Rectal smooth muscle tissue (tissue), 1 donor: ENCODE results near the gene GTPBP6.

ENCODE experiments used
- H3K27ac ChIP-seq: one replicate; pipeline ENCODE4 v1.7.0; 2013; ENCODE audit warnings: low read depth, low read length, inconsistent platforms
- H3K27me3 ChIP-seq: one replicate; pipeline ENCODE4 v1.7.0; 2013; ENCODE audit warnings: low read length; ENCODE audit not compliant: control insufficient read depth, insufficient read depth
- H3K36me3 ChIP-seq: one replicate; pipeline ENCODE4 v1.7.0; 2013; ENCODE audit warnings: low read length; ENCODE audit not compliant: control insufficient read depth, insufficient read depth
- H3K4me1 ChIP-seq: one replicate; pipeline ENCODE4 v1.7.0; 2013; ENCODE audit warnings: low read length; ENCODE audit not compliant: control insufficient read depth, insufficient read depth
- H3K4me3 ChIP-seq: one replicate; pipeline ENCODE4 v1.7.0; 2013; ENCODE audit warnings: low read length
- H3K9ac ChIP-seq: one replicate; pipeline ENCODE4 v1.7.0; 2013; ENCODE audit warnings: low read length

The GTPBP6 gene

DNA sequence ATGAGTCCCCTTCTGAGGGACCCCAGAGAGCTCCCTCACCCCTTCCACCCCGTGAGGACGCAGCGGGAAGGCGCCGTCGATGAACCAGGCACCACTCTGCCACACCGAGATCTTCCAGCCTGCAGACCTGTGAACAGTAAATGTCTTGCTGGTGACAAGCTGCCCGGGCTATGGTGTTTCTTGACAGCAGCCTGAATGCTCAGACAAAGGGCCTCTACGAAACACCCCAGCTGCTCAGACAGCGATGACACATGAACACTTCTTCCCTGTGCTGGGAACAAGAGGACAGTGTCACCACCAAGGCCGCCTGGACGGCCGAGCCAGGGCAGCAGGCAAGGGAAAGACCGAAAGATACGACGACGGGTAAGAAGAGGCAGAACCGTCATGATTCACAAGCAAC lies 30.6 kb upstream of the GTPBP6 start:
- Histone ChIP-seq H3K4me3 (no peak overlapping the region), H3K27me3 (no peaks in the 10 kb centered on the region), H3K36me3 (peaks cover 2% of the 10 kb centered on the region), H3K9ac (no peak overlapping the region), H3K4me1 (no peaks in the 10 kb centered on the region), H3K27ac (no peak overlapping the region)

DNA sequence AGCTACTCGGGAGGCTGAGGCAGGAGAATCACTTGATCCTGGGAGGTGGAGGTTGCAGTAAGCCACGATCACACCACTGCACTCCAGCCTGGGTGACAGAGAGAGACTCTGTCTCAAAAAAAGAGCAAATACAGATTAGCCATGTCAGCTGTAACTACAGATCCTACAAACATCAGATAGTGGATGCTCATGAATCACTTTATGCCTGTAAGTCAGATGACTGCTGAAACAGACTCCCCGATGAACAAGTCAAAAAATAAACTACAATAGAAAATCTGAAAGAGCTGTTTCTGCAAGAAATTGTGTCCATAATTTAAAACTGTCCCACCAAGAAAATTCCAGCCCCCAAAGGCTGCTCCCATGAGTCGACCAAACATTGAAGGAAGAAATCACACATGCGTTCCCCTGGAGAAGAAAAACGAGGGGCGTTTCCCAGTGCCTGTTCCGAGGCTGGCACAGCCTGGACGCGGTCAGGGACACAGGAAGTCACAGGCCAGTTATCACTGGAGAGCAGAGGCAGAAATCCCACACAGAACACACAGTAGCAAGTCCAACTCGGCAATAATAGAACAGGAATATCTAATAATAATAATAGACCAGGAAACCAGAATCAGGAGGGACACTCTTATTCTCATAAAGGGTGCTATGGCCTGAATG lies 30.0 kb upstream of the GTPBP6 start:
- Histone ChIP-seq H3K4me3 (no peak overlapping the region), H3K36me3 (peaks cover 2% of the 10 kb centered on the region), H3K4me1 (no peaks in the 10 kb centered on the region), H3K27me3 (no peaks in the 10 kb centered on the region), H3K9ac (no peak overlapping the region), H3K27ac (no peak overlapping the region)

- peaks cover 2% of the 10 kb centered on the region for H3K36me3 ChIP-seq
- no peak overlapping the region for H3K27ac ChIP-seq
- H3K9ac ChIP-seq = no peak overlapping the region
- no peaks in the 10 kb centered on the region for H3K4me1 ChIP-seq
- H3K4me3 ChIP-seq = no peak overlapping the region
- H3K27me3 ChIP-seq = no peaks in the 10 kb centered on the region
Observed at GRCh38 chrX:347351-348117, 28.9 kb upstream of the GTPBP6 start.

GRCh38 chrX:346034-346813 lies 27.6 kb upstream of the GTPBP6 start:
- H3K4me3 ChIP-seq = no peak overlapping the region
- peaks cover 2% of the 10 kb centered on the region for H3K36me3 ChIP-seq
- no peak overlapping the region for H3K27ac ChIP-seq
- H3K27me3 ChIP-seq = no peaks in the 10 kb centered on the region
- no peaks in the 10 kb centered on the region for H3K4me1 ChIP-seq
- H3K9ac ChIP-seq = no peak overlapping the region

- H3K27me3 ChIP-seq = no peaks in the 10 kb centered on the region
- H3K4me1 ChIP-seq = no peaks in the 10 kb centered on the region
- no peak overlapping the region for H3K4me3 ChIP-seq
- H3K36me3 ChIP-seq = peaks cover 2% of the 10 kb centered on the region
- no peak overlapping the region for H3K27ac ChIP-seq
- no peak overlapping the region for H3K9ac ChIP-seq
Observed at GRCh38 chrX:345020-345925, 26.7 kb upstream of the GTPBP6 start.

GRCh38 chrX:344371-344901 lies 25.8 kb upstream of the GTPBP6 start:
- H3K36me3 ChIP-seq = peaks cover 2% of the 10 kb centered on the region
- H3K27me3 ChIP-seq = no peaks in the 10 kb centered on the region
- no peaks in the 10 kb centered on the region for H3K4me1 ChIP-seq

DNA sequence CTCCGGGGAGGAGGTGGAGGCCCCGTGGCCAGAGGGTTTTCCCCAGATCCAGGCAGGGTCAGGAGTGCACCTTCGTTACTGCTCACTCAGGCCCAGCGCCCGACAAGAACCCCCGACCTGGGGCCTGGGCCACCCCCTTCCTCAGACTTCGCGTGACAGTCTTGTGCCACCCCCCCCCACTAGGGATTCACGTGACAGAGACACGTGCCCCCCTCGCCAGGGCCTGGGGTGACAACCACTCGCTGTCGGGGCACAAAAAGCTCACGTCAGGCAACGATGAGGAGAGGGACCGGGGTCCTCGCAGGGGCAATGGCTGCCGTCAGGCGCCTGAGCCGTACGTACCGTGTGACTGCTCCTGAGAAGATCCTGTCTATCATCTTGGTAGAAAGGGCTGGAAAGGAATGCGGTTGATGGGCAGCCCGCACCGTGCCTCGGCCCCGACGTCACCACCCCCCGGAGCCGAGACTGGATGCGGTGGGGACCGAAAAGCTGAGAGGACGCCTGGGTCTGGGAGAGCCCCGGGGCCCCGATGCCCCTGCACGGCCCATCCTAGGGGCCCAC lies 23.0 kb upstream of the GTPBP6 start:
- H3K36me3 ChIP-seq = peaks cover 2% of the 10 kb centered on the region

More at GRCh38 chrX:344371-344901, 25.8 kb upstream of the GTPBP6 start:
- no peak overlapping the region for H3K27ac ChIP-seq
- H3K9ac ChIP-seq = no peak overlapping the region
- H3K4me3 ChIP-seq = no peak overlapping the region

GRCh38 chrX:340641-341423 lies 22.2 kb upstream of the GTPBP6 start:
- no peak overlapping the region for H3K4me3 ChIP-seq
- no peaks in the 10 kb centered on the region for H3K27me3 ChIP-seq
- H3K9ac ChIP-seq = no peak overlapping the region
- peaks cover 2% of the 10 kb centered on the region for H3K36me3 ChIP-seq
- H3K4me1 ChIP-seq = no peaks in the 10 kb centered on the region
- no peak overlapping the region for H3K27ac ChIP-seq

More for the DNA sequence above, 23.0 kb upstream of the GTPBP6 start:
- no peak overlapping the region for H3K9ac ChIP-seq
- no peak overlapping the region for H3K27ac ChIP-seq
- H3K4me1 ChIP-seq = no peaks in the 10 kb centered on the region
- H3K27me3 ChIP-seq = no peaks in the 10 kb centered on the region
- no peak overlapping the region for H3K4me3 ChIP-seq

GRCh38 chrX:340121-340520 lies 21.5 kb upstream of the GTPBP6 start:
- no peaks in the 10 kb centered on the region for H3K4me1 ChIP-seq
- H3K36me3 ChIP-seq = peaks cover 2% of the 10 kb centered on the region
- no peak overlapping the region for H3K27ac ChIP-seq
- H3K9ac ChIP-seq = no peak overlapping the region
- no peak overlapping the region for H3K4me3 ChIP-seq
- H3K27me3 ChIP-seq = no peaks in the 10 kb centered on the region

DNA sequence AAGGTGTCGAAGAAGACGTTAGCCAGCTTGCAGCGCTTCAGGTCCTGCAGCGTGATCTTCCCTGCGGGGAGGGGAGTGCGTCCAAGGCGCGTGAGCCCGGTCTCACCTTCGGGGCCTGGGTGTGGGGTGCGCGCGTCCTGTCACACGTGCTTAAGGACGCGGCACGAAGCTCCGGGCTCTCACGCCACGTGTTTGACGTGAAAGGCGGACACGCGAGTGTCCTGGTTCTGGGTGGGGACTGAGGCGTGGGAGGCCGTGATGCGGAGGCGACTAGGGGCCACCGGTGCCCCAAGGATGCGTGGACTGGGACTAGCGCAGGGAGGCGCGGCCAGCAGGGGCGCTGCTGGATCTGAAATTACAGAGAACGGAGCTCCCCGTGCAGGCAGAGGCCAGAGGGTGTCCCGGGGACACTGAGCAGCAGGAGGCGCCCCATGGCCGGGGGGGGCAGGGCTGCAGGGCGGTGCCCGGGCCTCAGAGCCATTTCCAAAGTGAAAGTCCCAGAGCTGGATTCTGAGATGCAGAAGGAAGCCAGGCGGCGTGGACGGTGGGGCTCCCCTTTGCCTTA lies 20.3 kb upstream of the GTPBP6 start:
- Histone ChIP-seq H3K36me3 (no peaks in the 10 kb centered on the region), H3K4me3 (no peak overlapping the region), H3K27me3 (no peaks in the 10 kb centered on the region)

More for the DNA sequence above, 20.3 kb upstream of the GTPBP6 start:
- H3K27ac ChIP-seq = no peak overlapping the region
- no peak overlapping the region for H3K9ac ChIP-seq
- H3K4me1 ChIP-seq = no peaks in the 10 kb centered on the region
